NCI-H2227 treated with DMSO at 0.1 percent for 48 hours (cell line): ENCODE data around the gene CHKA.

Source experiments
- DNase-seq: peaks from one replicate; lab custom pipeline; 2025; lab: John Stamatoyannopoulos, UW

The CHKA gene

GRCh38 chr11:68071281-68072048 lies 49.7 kb downstream of the CHKA start:
- DNase-seq, result no peak

GRCh38 chr11:68067991-68068390 lies 53.2 kb downstream of the CHKA start:
- no peak for DNase-seq

GRCh38 chr11:68066742-68067141 lies 54.4 kb downstream of the CHKA start:
- no peak for DNase-seq

- no peak for DNase-seq
Measured at GRCh38 chr11:68065841-68066240, 55.3 kb downstream of the CHKA start.

- DNase-seq, result no peak
Measured at GRCh38 chr11:68064926-68065325, 56.3 kb downstream of the CHKA start.

- no peak for DNase-seq
Measured at GRCh38 chr11:68061508-68061907, 59.7 kb downstream of the CHKA start.

- no peak for DNase-seq
Measured at GRCh38 chr11:68057807-68058206, 63.4 kb downstream of the CHKA start.

- DNase-seq, result no peak
Measured at GRCh38 chr11:68056317-68057285, 64.6 kb downstream of the CHKA start.

GRCh38 chr11:68053981-68054812 lies 67.0 kb downstream of the CHKA start:
- DNase-seq, result no peak

- no peak for DNase-seq
Measured at GRCh38 chr11:68053117-68053516, 68.1 kb downstream of the CHKA start.

- DNase-seq, result no peak
Measured at GRCh38 chr11:68052137-68052873, 68.9 kb downstream of the CHKA start.

- DNase-seq, result no peak
Measured at GRCh38 chr11:68051191-68052136, 69.7 kb downstream of the CHKA start.

- DNase-seq, result no peak
Measured at GRCh38 chr11:68050371-68050841, 70.8 kb downstream of the CHKA start.

GRCh38 chr11:68049509-68050370 lies 71.4 kb downstream of the CHKA start:
- DNase-seq, result no peak

- DNase-seq, result no peak
Measured at GRCh38 chr11:68048681-68049508, 72.3 kb downstream of the CHKA start.

- DNase-seq, result no peak
Measured at GRCh38 chr11:68047437-68048290, 73.5 kb downstream of the CHKA start.

- no peak for DNase-seq
Measured at GRCh38 chr11:68044898-68045351, 76.3 kb downstream of the CHKA start.
